HT1080 (cell line): ENCODE data around the gene WDR1. TPM values are rescaled to one million over a fixed set of nuclear protein-coding genes. Genes with fewer than 3 reads are reported as not detected.

Experiments used
- small RNA-seq: library from RNA; depleted of rRNA; stranded (forward); fragments of <200 nt; gene quantifications from one replicate; pipeline ENCODE3, GENCODE V24; 2014
- total RNA-seq: library from RNA; depleted of rRNA; stranded (reverse); fragments of >200 nt; shearing (Covaris generic); gene quantifications from 2 replicates; pipeline ENCODE4 v1.2.3, GENCODE V29; 2014; rRNA removed

Gene WDR1
- total RNA-seq, 1 experiment from 2014 or later, result 395 TPM

Small RNAs within 50 kb of the gene (small RNA-seq; reads per million reads assigned to genes)
- not detected for gene AC093664.1
- 0.07 reads per million for gene MIR3138
- gene RNA5SP155, result not detected

Other genes starting within 250 kb of the WDR1 start
- gene SLC2A9, start 95.3 kb downstream of the WDR1 start, total RNA-seq, result 0.27 and 0.37 TPM in 2 replicates